ENCODE data around the gene PALM2AKAP2. TPM values are rescaled to one million over a fixed set of nuclear protein-coding genes. Genes with fewer than 3 reads are reported as not detected.

PALM2AKAP2 gene
- total RNA-seq, result 40.9 TPM

GRCh38 chr9:109779711-109780452, at the start of gene PALM2AKAP2:
PALM2AKAP2 (plus strand) TSS chr9:109780198; CDS start chr9:109780489, 291 bp downstream.

